Measurements from ENCODE around the gene FRMD5. TPM values are rescaled to one million over a fixed set of nuclear protein-coding genes. Genes with fewer than 3 reads are reported as not detected.
A peak's percentile ranks its signal among the peaks of the same experiment; 100 is the strongest.
"Not testable (repeated sequence)": the region's sequence is repeated elsewhere in the genome, so short reads cannot be mapped to it uniquely, and the experiment has no call there.

The FRMD5 gene
- total RNA-seq, 2 donors from 2014 or later: 0.33 to 0.37 TPM

- intact Hi-C loops (cut with DNase I); DNase-seq (ENCODE audit: low spot score): not testable (repeated sequence)
Measured at GRCh38 chr15:43831519-43832052, 363.5 kb downstream of the FRMD5 start.

GRCh38 chr15:43830691-43831275 is 364.3 kb downstream of the FRMD5 start:
- DNase-seq (ENCODE audit: low spot score): not testable (repeated sequence)

GRCh38 chr15:43829951-43830540 is 365.0 kb downstream of the FRMD5 start:
- intact Hi-C loops (cut with DNase I); DNase-seq (ENCODE audit: low spot score): not testable (repeated sequence)

More at GRCh38 chr15:43830691-43831275, 364.3 kb downstream of the FRMD5 start:
- intact Hi-C loops (cut with DNase I): not testable (repeated sequence)

GRCh38 chr15:43828061-43828657 is 366.9 kb downstream of the FRMD5 start:
- DNase-seq (ENCODE audit: low spot score): no peak
- intact Hi-C loops (cut with DNase I): no loop called here

- peak; percentile 95 for DNase-seq (ENCODE audit: low spot score)
- intact Hi-C loops (cut with DNase I): no loop called here
Measured at GRCh38 chr15:43826508-43827341, 368.3 kb downstream of the FRMD5 start, which contains the start of gene WDR76. TSS of gene WDR76 (plus strand) at chr15:43827002. CDS start at chr15:43827033, 31 bp downstream.

- DNase-seq (ENCODE audit: low spot score): no peak
- intact Hi-C loops (cut with DNase I): no loop called here
Measured at GRCh38 chr15:43826029-43826507, 369.0 kb downstream of the FRMD5 start.

GRCh38 chr15:43825305-43825704 is 369.8 kb downstream of the FRMD5 start:
- not testable (repeated sequence) for DNase-seq (ENCODE audit: low spot score)

GRCh38 chr15:43824302-43825246 is 370.5 kb downstream of the FRMD5 start, which contains the start of gene MFAP1:
TSS of gene MFAP1 (minus strand) at chr15:43824690. CDS start at chr15:43824569, 121 bp downstream.
- intact Hi-C loops (cut with DNase I): no loop called here
- DNase-seq (ENCODE audit: low spot score): peak; percentile 97

More at GRCh38 chr15:43825305-43825704, 369.8 kb downstream of the FRMD5 start:
- intact Hi-C loops (cut with DNase I): not testable (repeated sequence)

- no peak for DNase-seq (ENCODE audit: low spot score)
- intact Hi-C loops (cut with DNase I): no loop called here
Measured at GRCh38 chr15:43821505-43821904, 373.6 kb downstream of the FRMD5 start.

Other genes with a start within 250 kb of the FRMD5 start
- 100 to 1,000 TPM; 102 to 109 TPM for gene GOLM2, start 93.4 kb upstream of the FRMD5 start, total RNA-seq
- gene CTDSPL2, start 232.4 kb upstream of the FRMD5 start, total RNA-seq: 10 to 100 TPM; 32.1 to 33.9 TPM